Germinal center (tissue), 1 donor: ENCODE measurements around the gene INSM2.

ENCODE experiments used
- DNase-seq: peaks from one replicate; pipeline ENCODE4 v3.0.0; 2012; ENCODE audit warnings: mixed read lengths, low spot score

Gene INSM2

DNA sequence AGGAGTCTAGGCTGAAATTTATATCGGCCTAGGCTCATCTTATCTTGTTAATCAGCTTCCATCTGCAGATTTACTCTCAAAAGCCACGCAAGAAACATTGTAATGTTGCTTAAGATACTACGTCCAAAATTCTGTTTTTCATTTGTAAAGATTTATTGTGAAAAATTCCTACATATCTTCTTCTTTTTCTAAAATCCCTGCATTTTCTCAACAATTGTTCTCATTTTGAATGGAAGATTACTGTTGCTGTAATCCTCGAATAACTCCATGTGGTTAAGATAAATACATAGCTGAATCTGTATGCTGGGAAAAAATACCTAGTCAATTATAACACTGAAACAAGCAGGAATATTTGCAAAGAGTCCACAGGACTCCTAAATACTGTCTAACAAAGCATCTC lies 15.6 kb downstream of the INSM2 start:
- no peak for DNase-seq

- no peak for DNase-seq
Observed at GRCh38 chr14:35551081-35551480, 17.1 kb downstream of the INSM2 start.

DNA sequence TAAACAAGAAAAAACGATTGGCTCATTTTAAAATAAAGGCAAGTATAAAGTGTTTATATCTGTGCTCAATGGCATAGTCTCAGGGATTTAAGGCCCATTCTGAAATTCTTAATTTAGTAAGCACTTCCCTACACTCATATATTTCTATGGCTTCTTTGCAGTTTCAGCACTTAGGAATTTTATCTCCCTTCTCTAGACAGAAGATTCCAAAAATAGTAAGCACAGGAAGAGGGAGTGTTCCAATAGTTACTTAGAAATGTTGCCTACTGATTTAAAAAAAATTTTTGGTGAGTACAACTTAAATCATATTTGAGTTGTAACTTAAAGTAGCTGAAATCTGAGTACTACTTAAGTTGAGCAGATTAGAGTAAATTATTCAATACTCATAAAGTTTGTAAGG lies 19.8 kb downstream of the INSM2 start:
- DNase-seq: no peak

- DNase-seq: no peak
Observed at GRCh38 chr14:35556548-35556947, 22.6 kb downstream of the INSM2 start.

GRCh38 chr14:35557221-35557747 lies 23.3 kb downstream of the INSM2 start:
- no peak for DNase-seq

- no peak for DNase-seq
Observed at GRCh38 chr14:35558680-35559079, 24.7 kb downstream of the INSM2 start.

DNA sequence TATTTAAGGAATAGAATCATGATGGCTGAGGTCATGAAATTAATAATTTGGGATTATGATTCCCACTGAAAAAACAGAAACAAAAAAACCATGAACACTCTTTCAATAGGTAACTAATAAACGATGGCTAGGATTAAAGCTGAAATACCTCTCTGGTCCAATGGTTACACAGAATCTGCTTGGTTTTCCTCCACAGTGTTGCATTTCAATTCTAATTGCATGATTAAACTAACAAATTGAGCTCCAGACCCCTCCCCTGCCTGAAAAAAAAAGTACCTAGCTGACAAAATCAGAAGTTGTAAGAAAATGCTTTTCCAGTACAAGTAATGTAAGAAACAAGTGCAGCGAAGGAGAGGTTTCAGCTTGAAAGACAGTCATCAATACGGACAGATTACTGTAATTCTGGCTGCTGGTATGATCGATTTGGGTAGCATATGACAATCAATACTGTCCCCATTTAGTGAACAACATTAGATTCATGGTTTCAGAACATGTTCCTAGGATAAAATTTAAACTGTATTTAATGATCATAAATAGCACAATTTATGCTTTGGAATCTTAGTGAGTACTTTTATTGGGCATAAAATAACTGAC lies 32.0 kb downstream of the INSM2 start:
- DNase-seq: no peak

- no peak for DNase-seq
Observed at GRCh38 chr14:35571598-35571997, 37.6 kb downstream of the INSM2 start.

DNA sequence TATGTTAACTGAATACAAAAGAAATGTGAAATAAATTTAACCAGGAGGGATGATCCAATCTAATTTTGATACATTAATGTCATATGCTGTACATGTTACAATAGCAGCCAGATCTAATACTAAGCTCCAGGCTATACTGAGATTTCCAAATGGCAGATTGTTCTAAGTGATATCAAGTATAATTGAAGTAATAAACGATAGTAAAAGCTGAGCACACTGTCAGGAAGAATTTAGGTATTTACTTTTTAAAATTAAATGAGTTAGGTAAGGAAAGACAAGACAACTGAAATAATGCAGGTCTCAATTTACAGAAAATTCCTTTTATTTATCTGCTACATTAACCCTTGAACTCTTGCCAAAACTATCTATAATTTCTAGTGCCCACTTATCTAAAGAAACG lies 39.9 kb downstream of the INSM2 start:
- DNase-seq: no peak

- DNase-seq: no peak
Observed at GRCh38 chr14:35576260-35576659, 42.3 kb downstream of the INSM2 start.

DNA sequence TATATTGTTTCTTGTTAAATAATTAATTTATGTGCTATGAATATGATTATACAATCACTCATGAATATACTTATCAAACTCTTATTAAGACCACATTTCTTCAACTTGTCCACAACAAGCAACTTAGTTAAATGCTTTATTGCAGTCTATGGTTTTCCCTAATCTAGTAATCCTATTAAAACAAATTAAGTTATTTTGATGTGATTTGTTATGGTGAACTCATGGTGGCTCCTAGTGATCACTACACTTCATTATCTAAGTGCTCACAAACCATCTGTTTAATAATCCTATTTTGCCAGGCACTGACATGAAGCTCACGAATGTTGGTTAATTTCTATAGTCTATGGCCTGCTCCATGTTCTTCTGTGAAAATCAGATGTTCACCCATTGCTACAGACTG lies 42.9 kb downstream of the INSM2 start:
- DNase-seq: no peak

DNA sequence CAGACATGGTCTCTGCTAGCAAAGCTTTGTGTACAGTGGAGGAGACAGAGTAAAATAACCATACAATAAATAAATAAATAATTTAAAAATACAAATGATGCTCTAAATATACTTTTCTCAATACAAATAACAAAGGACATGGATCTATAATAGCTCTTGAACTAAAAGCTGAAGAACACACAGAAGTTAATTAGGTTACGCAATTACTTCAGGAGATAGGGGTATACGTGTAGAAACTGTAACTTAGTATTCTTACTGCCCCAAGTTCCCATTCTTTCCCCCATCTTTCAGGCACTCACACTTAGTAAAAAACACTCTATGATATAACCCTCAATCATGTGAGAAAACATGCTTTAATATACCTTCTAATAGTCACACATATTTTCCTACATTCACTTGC lies 44.2 kb downstream of the INSM2 start:
- DNase-seq: no peak

DNA sequence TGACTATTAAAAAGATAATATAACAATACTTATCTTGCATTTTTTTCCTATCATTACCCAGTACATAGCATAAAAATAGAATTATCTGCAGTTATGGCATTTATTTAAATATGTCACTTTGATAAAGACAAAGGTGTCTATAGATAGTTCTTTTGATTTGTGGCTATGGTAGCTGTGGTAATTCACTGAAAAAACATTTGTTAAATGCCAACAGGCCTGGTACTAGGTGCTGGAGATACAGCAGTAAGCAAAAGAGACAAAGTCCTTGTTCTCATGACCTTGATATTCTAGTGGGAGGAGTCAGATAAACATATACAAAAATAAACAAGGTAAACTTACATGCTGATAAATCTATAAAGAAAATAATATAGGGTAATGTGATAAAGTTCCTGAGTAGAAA lies 44.7 kb downstream of the INSM2 start:
- DNase-seq: no peak
